Islet of Langerhans (tissue), 1 donor: Measurements from ENCODE around the gene CYP11A1.

Experiments used
- FAIRE-seq: peaks from one replicate; lab custom pipeline; 2011; peaks lifted over from hg19 to GRCh38; lab: Jason Lieb, UNC

The CYP11A1 gene

DNA sequence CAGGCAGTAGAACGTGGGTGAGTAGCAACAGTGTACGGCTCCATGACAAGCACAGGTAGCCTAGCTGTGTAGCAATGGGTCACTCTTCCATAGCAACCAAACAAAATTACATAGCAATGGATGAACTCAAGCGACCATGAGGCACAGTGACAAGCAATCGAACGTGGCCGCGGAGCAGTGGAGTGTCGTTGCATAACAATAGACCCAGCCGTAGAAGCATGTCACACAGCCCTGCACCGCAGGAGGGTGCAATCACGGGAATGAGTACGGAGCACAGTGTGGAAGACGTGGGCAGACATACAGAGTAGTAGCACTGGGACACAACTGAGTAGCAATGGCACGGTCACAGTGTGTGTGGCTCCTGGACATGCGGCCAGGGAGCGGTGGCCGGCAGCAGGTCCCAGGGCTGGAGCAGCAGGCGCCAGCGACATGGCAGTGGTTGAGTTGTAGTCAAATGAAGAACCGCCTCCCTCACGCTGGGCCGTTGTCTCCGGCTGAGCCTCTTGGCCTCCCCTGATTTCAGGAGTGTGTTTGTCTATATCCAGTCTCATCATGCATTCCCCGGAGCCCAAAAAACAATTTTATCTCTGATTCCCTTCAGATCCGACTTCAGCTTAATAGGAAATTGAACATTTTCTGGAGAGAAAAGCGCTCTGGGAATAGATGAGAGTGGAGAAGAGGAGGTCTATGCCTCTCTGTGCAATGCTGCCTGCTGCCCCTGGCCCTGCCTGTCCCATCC is 67.2 kb downstream of the CYP11A1 start:
- FAIRE-seq: no peak

DNA sequence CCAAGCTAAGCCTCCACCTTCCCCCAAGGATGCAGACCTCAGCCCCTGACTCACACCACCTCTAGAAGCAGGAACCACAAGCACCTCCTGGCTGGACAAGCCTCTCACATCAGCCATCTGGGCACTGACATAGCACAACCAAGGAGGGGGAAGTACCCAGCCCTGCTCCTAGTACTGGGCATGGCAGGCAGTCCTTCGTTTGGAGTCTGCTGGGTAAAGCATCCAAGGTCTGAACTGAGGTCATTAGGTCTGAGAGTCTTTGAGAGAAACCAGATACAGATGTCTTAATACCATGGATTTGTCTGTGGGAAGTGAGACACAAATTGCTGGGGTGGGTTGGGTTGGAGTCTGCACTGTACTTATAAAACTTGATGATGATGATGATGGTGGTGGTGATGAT is 69.6 kb downstream of the CYP11A1 start:
- no peak for FAIRE-seq

DNA sequence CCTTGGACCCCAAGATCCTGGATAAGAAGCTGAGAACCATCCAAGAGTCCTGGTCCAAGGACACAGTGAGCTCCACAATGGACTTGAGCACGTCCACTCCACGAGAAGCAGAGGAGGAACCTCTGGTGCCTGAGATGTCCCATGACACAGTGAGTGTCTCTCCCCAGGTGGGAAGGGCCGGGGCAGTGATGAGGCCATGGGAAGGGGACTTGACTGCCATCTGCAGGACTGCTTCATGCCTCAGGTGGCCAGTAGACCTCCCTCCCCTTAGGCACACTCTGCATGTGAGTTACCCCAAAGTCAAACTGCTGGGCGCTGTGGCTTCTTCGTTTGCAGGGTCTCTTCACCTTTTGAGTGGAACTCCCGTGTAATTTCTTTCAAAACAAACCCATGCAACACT is 71.6 kb downstream of the CYP11A1 start:
- FAIRE-seq: no peak

DNA sequence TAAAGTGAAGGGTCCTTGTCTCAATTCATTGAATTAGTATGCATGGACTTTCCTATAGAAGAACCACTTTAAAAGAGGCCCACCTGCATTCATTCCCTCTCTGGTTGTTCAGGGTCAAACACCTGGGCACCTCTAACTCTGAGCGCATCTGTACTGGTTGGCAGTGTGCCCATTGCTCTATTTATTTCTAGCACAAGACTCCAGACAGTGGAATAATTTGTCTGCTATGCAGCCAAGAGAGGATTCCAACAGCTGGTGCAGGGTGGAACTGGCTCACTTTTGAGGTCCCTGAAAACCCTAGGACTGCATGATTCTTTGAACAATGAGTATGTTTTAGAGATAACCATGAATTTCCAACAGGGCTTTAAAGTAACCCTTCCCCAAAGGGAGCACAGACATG is 73.4 kb downstream of the CYP11A1 start:
- no peak for FAIRE-seq

DNA sequence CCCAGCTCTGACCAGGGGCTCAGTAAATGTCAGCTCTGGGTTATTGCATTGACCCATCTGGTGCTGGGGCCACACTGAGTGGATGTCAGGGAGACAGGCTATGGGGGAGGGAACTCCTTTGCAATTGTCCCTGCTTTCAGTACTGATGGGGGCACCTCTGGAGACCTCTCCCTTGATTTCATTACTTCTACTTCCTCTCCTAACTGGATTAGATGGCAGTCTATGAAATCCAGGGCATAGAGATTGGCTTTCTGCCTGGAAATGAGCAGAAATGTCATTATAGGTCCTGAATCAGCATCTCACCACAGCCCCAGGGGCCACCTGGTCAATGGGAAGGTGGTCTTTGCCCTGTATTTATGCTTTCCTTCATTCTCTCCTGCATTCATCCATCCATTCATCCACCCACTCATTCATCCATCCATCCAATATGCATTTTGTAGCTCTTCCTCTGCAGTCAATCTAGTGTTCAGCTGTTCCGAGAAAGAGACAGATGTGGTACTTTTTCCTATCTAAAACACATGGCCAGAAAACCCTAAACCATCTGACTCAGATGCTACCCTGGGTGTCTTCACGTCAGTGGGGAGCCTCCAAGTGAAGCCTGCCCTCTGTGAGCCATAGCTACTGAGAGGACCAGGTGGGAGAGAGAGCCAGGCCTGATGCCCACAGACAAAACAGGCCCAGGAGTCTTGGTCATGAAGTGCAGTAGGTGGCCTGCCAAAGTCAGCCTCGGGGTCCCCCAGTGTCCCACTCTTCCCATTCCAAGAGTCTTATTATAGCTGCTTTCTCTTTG is 74.2 kb downstream of the CYP11A1 start:
- no peak for FAIRE-seq

DNA sequence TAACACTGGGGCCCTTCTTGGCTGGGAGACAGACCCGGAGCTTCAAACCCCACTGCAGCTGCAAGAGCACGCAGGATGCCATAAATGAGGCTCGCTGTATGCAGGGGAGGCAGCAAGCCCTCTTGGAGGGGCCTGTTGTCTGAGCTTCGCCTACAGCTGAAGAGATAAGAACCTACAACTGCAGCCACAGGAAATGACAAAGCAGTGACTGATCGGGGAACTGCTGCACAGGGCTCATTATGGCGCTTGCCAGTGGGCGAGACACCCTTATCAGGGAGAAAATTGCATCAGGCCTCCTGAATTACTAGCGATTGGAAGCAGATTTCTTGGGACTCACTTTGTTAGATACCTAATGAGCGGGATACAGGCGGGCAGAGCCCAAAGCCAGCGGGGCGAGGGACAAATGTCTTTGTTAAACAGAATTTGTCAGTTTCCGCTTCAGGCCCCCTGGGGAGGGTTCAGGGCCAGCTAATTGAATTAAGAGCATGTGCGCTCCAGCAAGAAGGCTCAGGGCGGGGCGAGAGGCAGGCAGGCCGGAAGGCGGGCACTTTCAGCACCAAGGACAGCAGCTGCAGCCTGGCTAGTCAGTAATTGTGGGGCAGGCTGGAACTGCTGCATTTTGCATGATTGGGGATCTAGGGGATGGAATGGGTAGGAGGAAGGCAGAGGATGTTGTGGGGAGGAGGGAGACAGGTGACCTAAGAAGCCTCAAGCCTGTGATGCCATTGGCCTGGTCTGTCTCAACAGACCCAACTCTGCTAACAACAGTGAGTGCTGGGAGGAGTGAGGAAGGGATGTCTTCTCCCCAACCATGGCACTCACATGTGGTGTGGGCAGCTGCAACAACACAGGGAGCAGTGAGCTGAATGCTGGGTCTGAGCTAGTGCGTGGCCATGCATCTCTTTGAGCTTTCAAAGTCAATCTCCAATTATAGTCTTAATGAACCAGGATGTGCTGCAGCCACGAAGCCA is 76.1 kb downstream of the CYP11A1 start:
- FAIRE-seq: no peak

DNA sequence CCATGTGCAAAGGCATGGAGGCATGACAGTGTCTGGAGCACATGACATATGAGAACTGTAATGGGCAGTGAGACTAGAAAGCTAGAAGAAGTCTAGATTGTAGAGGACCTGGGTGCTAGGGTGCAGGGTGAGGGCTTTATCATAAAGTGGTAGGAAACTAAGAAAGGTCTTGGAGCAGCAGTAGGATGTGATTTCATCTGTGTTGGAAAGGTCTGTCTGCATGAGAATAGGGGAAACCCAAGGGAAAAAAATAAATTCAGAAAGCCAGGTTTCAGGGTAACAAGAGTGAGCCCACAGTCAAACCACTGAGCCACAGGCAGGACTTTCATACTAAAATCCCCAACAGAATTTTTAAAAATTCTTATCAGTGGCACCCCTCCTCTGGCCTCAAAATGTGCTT is 76.8 kb downstream of the CYP11A1 start:
- no peak for FAIRE-seq

DNA sequence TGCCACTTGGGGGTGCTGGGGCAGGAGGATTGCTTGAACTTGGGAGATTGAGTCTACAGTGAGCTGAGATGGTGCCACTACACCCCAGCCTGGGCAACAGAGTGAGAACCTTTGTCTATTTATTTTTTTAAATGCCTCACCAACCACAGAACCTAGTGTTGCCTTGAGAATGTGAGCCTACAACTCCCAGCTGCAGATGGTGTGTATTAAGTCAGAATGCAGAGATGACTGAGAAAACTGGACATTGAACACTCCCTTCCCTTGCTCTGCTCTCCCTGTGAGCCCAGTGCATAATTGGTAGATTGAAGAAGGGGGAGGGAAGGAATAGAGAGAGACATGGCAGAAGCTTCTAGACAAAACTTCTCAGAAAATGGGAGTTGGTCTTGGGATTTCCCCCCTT is 77.8 kb downstream of the CYP11A1 start:
- FAIRE-seq: no peak
